NCI-H345 (cell line): Measurements from ENCODE around the gene ATP2B1.

Source experiments
- DNase-seq: peaks from one replicate; lab custom pipeline; 2025; lab: John Stamatoyannopoulos, UW

ATP2B1 gene

GRCh38 chr12:89657066-89657465 is 51.6 kb downstream of the ATP2B1 start:
- DNase-seq, result no peak

GRCh38 chr12:89655841-89656240 is 52.8 kb downstream of the ATP2B1 start:
- no peak for DNase-seq

- no peak for DNase-seq
Observed at GRCh38 chr12:89651192-89651591, 57.4 kb downstream of the ATP2B1 start.

DNA sequence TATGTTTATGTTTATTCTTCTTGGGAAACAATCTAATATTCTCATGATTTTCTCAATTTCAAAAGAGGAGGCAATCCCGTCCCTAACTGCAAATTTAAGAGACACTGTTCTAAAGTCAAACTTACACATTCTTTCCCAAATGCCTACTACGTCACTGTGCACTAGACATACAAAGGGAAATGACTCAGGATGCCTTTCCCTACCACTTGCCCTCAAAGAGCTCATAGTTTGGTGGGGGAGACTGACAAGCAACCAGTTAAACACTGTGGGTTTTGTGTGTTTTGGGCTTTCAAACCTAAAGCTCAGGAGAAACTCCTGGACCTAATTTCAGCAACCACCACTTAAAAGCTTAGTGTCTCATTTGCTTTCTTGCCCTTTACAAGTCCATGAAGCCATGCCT is 58.4 kb downstream of the ATP2B1 start:
- no peak for DNase-seq

DNA sequence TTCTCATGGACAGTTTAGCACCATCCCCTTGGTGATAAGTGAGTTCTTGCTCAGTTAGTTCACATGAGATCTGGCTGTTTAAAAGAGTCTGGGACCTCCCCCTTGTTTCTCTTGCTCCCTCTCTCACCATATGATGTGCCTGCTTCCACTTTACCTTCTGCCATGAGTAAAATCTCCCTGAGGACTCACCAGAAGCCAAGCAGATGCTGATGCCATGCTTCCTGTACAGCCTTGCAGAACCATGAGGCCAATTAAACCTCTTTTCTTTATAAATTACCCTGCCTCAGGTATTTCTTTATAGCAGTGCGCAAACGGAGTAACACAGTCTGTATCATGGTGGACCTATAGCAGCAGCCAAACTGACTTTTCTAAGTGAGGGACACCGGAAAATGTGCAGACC is 58.8 kb downstream of the ATP2B1 start:
- DNase-seq, result no peak

GRCh38 chr12:89649139-89649538 is 59.5 kb downstream of the ATP2B1 start:
- DNase-seq, result no peak

GRCh38 chr12:89648211-89648930 is 60.3 kb downstream of the ATP2B1 start:
- DNase-seq, result no peak

DNA sequence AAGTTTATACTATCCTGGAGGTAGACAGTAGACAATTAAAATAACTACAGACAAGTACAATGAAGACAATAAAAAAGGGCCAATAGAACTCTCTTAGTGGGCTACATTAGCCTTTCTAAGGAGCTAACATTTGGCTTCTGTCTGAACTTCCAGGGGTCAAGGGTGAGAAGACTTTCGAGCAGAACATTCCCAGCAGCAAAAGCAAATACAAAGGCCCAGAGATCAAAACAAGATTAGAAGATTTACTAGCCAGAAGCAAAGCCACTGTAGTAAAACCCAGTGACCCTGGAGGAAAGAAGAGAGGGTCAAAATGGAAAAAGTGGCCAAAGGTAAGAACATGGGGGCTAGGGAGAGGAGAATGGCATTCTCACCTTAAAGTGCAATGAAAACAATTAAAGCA is 63.2 kb downstream of the ATP2B1 start:
- DNase-seq, result no peak

DNA sequence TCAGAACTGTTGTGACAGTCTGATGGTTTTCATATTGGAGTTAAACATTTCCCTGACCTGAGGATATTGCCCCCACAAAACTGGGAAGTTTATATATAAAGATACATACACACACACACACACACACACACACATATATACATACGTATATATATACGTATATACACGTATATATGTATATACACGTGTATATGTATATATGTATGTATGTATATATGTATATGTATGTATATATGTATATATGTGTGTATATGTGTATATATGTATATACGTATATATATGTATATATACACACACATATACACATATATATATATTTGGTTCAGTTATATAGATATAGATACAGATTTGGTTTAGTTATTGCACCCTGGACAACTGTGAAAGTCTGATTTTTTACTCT is 65.7 kb downstream of the ATP2B1 start:
- no peak for DNase-seq

GRCh38 chr12:89636776-89637160 is 71.9 kb downstream of the ATP2B1 start:
- DNase-seq, result no peak

DNA sequence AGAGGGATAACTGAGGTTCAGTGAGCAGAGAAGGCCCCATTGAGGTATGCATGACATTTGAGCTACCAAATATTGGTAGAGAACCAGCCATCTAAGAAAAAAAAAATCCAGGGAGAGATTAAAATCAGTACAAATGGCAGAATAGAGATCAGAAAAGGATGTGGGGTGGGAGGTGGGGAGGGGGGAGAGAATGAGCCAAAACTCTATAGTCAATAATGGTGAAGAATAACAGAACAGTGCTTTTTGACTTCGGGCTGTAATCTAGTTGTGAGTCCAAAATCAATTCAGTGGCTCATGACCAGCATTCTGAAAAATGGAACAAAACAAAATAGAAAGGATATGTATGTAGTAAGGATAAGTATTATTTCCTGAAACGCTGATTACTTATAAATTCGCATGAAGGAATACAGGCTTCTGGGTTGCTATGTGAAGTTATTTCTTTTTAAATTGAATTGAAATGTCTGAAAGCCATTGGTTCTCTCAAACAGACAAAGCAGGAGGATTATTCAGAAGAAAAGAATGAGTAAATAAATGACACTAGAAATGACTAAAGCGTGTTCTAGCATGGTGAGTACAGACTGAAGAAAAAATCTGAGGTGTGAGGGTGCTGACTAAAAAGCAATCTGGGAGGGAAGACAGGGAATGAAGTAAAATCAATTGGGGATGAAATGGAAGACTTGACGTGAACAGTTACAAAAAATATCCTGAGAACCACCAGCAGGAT is 72.4 kb downstream of the ATP2B1 start:
- no peak for DNase-seq

DNA sequence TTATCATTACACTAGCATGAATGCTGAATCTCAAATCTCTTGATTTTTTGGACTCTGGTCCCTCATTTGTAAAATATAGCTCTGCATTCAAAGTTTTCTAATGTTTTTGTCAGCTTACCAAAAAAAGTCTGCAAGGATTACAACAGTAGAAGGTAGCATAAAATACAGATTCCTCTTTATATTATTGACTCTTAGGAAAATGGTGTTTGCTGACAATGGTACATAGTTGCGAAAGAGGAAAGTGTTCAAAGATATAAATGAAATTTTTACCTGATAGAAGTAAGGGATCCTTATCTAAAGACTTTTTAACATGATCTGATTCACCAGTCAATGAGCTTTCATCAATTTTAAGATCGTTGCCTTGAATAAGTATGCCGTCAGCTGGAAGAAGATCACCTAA is 74.1 kb downstream of the ATP2B1 start:
- DNase-seq, result no peak

DNA sequence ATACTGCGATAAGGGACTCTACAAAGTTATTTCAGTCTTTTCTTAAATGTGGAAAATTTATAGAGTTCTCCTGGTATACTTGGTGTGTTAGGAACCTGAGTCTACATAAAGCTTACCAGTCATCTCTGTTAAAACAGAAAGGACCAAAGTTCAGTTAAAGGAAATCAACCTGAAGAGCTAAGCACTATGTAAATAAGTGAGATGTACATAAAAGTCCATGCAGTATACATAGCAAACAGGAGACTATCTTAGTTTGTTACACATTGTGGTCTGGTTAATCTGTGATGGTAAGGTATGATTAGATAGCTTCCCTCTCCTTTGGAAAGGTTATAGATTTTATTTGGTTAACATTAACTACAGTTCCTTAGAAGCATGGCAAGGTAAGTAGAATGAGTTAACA is 75.9 kb downstream of the ATP2B1 start:
- no peak for DNase-seq

GRCh38 chr12:89622115-89622514 is 86.5 kb downstream of the ATP2B1 start:
- no peak for DNase-seq

- no peak for DNase-seq
Observed at GRCh38 chr12:89621521-89621920, 87.1 kb downstream of the ATP2B1 start.

DNA sequence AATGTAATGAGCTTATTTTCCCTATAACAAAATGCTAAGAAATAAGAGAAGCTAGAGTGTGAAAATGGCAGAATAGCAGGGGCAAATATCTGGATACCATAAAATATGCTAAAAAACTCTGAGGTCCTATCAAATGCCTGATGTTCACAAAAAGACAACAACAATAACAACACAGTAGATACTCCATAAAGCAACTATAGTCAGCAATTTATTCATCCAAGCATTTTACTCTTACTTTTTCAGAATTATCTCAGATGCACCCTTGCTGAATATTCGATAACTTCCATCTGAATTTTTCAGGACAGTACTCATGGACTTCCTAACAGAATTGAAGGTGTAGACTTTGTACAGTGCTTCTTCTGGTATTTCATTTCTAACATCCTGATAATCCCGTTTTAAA is 88.9 kb downstream of the ATP2B1 start:
- no peak for DNase-seq

GRCh38 chr12:89618113-89618862 is 90.3 kb downstream of the ATP2B1 start:
- no peak for DNase-seq

GRCh38 chr12:89610366-89610765 is 98.3 kb downstream of the ATP2B1 start:
- no peak for DNase-seq

GRCh38 chr12:89603678-89604077 is 105.0 kb downstream of the ATP2B1 start:
- DNase-seq, result no peak

GRCh38 chr12:89597770-89598169 is 110.9 kb downstream of the ATP2B1 start:
- DNase-seq, result no peak

- DNase-seq, result no peak
Observed at GRCh38 chr12:89597210-89597609, 111.4 kb downstream of the ATP2B1 start.

DNA sequence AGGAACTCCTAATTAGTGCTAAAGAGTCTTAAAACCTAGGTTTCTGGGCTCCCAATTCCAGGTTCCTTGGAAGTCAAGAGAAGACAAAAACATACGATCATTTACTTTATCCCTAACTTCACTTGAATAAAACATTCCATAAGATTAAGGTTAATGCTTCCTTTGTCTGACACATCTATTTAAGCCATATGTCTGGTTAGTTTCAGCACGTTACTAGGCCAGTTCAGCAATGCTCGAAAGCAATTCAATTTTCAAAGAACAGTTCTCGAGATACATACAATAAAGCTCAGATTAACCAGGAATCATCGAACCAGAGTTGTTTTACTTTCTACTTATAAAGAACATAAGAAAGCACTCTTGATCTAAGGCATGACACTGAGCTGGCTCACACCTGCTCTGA is 114.8 kb downstream of the ATP2B1 start:
- no peak for DNase-seq

- DNase-seq, result no peak
Observed at GRCh38 chr12:89593233-89593632, 115.4 kb downstream of the ATP2B1 start.
